Effector CD8-positive, alpha-beta T cell (primary cell): Measurements from ENCODE around the gene GP1BA.

Source experiments
- DNase-seq: peaks from one replicate; lab custom pipeline; 2025; lab: John Stamatoyannopoulos, UW

Gene GP1BA

GRCh38 chr17:4938688-4939545, 6.8 kb downstream of the GP1BA start:
- DNase-seq = no peak

DNA sequence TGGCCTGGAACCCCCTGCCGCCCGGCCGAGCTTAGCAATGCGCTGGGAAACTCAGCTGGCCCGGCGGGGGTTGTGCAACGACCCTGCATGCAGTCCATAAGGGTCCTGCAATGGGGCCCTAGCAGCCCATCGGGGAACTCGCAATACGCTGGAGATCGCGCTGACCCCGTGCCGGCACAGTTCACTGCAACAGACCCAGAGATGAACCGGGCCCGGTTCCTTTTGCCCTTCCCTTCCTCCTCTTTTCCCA, 7.4 kb downstream of the GP1BA start:
- DNase-seq = no peak

GRCh38 chr17:4939796-4940554, 7.9 kb downstream of the GP1BA start, which contains the start of the genes RNF167 and SLC25A11:
TSS of gene RNF167 (plus strand) at chr17:4940268. CDS start at chr17:4940910, 642 bp downstream.
TSS of gene SLC25A11 (minus strand) at chr17:4940046. CDS start at chr17:4939910, 136 bp downstream.
- peak; percentile 93 for DNase-seq

GRCh38 chr17:4940555-4941318, 8.7 kb downstream of the GP1BA start:
- peak; percentile 45 for DNase-seq

- DNase-seq = no peak
These were observed 9.2 kb downstream of the GP1BA start for GRCh38 chr17:4941319-4941610.

DNA sequence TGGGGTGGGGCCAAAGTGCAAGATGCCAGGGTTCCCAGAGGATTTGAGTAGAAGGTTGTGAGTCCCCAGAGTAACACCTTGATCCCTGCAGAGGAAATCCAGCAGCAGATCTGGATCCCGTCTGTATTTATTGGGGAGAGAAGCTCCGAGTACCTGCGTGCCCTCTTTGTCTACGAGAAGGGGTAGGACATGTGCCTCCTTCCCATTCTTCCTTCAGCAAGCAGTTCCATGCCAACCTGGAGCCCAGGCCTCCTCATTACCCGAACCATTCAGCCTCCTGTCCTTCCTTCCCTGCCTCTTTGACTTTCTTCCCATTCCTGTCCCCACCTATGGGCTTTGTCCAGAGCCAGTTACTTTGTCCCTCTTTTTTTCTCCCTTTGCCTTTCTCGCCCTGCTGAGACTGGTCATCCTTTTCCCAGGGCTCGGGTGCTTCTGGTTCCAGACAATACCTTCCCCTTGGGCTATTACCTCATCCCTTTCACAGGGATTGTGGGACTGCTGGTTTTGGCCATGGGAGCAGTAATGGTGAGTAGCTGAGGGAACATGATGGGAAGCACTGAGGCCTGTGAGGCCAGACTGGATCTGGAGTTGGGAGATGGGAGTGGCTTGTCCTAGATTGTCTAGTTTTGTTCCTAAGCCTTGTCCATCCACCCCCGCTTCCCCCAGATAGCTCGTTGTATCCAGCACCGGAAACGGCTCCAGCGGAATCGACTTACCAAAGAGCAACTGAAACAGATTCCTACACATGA, 10.9 kb downstream of the GP1BA start:
- DNase-seq = no peak

DNA sequence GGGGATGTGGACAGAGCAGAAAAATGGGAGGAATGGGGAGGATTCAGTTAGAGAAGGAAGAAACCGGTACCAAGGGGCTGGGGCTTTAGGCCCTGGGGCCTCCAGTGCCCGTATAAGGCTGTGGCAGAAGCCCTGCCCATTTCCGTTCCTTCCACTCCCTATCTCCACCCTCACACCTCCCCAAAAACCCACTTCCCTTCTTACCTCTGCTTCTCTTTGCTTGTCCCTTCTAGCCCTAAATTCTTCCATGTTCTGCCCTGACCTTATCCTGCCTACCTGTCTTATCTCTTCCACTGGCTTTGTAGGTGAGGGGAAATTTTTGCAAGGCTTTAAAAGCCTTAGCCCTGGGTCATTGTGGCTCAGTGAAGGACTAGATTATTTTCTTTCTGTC, 12.1 kb downstream of the GP1BA start:
- peak; percentile 24 for DNase-seq

GRCh38 chr17:4944554-4945175, 12.6 kb downstream of the GP1BA start:
- no peak for DNase-seq

GRCh38 chr17:4945176-4945943, 13.3 kb downstream of the GP1BA start:
- DNase-seq = peak; percentile 40

DNA sequence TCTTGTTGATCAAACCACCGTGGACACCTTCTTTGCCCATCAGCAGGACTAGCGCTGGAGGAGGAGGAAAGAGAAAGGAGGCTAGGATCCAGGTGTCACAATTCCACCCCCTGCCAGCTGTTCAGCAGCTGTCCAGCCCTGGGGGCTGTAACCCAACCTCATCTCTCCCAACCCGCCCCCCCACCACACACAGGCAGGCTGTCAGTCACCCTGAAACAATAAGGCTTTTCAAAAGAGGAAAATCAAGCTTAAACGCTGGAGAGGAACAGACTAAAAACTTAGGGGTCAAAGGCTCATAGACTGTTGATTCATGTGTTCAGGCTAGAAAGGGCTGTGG, 13.8 kb downstream of the GP1BA start:
- DNase-seq = no peak

DNA sequence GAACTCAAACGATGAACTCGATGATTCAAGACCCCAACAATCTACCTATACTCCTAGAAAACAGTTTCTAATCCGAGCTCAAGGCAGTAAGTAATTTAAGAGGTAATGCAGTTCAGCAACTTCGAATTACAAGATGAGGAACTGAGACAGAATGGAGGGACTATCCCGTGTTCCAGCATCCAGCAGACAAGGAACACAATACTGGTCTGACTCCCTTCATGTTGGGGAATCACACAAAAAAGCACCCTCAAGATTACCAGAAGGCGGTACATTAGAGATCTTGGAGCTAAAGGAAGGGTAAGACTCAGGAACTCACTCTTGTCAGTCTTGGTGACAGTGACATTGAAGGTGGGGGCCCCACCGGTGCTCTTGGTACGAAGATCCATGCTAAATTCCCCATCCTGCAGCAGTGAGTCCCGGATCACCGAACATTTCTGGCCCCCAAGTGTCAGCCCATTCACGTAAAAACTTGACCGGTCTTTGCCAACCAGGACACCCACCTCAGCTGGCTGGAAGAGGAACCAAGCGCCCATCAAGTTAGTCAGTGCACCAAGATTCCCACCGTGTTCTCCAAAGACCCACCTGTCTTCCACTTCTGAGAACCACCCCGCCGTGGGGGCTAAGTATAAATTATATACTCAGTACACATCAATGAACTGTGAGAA, 14.4 kb downstream of the GP1BA start:
- DNase-seq = no peak

DNA sequence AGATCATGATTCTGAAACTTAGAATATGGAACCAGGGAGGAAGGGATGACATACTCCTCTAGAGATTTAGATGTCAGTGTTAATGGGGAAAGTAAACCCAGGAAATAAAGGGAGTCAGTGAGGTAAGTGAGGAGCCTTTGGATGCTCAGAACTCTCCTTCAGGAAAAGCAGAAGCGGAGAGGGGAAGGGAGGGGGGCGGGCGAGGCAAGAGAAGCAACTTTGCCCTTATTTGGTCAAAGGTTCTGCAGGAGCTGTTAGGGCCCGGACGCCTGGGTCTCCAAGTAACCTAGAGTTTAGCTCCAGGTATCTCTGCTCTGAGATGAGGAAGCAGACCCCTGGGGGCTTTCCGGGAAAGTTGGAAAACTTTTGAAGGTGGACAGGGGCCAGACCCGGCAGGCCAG, 14.9 kb downstream of the GP1BA start:
- DNase-seq = peak; percentile 23

- DNase-seq = peak; percentile 48
These were observed 15.5 kb downstream of the GP1BA start for GRCh38 chr17:4947411-4948165.

- peak; percentile 78 for DNase-seq
These were observed 16.3 kb downstream of the GP1BA start, which contains the start of gene PFN1 for GRCh38 chr17:4948166-4948930. TSS of gene PFN1 (minus strand) at chr17:4948530. CDS start at chr17:4948394, 136 bp downstream.

- peak; percentile 58 for DNase-seq
These were observed 16.8 kb downstream of the GP1BA start for GRCh38 chr17:4948931-4949320.

GRCh38 chr17:4949321-4950074, 17.4 kb downstream of the GP1BA start:
- peak; percentile 60 for DNase-seq

DNA sequence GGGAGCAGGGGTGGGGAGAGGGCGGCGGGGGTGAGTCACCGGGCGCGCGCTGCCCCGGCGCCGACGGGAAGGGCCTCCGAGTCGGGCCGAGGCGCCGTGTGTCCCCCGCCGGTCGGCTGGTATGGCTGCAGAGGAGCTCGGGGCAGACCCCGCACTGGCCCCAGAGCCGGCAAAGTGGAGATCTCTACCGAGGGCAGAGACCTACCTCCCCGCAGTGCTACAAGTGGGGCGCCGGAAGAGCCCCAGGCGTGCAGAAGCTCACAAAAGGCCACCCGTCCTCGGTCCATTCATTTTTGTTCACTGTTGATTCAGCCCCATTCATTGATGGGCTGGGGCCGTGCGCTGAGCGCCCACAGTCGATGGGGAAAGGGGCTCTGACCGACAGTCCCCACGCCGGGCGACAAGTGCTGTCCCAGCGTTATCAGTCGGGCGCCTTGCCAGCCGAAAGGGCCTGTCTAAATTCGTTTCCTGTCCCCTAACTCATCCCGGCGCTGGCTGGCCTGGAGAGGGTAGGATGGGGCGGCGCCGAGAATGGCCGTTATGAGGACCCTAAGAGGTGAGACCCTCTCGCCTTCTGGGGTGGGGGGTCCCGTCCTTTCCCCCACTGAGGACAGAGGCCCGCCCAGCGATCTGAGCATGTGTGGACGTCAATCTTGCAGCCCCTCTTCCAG, 18.1 kb downstream of the GP1BA start:
- peak; percentile 12 for DNase-seq
